Neural progenitor cell (in vitro differentiated cells): ENCODE results near the gene HNRNPAB. TPM values are rescaled to one million over a fixed set of nuclear protein-coding genes. Genes with fewer than 3 reads are reported as not detected.

Experiments
- DNase-seq: peaks from one replicate; pipeline ENCODE4 v3.0.0-alpha.2; 2016; ENCODE audit warnings: low spot score
- H2AFZ ChIP-seq: fragments of 200-600 bp; sonication (generic); replicated peaks from 2 replicates; pipeline ENCODE4 v1.6.1; 2016; ENCODE audit warnings: antibody characterized with exemption
- H3F3A ChIP-seq: fragments of 200-600 bp; sonication (generic); 2 replicates; pipeline ENCODE4 v1.6.1; 2016; ENCODE audit warnings: antibody characterized with exemption, low read depth
- H3K27ac ChIP-seq: fragments of 200-600 bp; sonication (generic); 2 replicates; pipeline ENCODE4 v1.5.1; 2016; ENCODE audit warnings: mild to moderate bottlenecking
- H3K27me3 ChIP-seq: fragments of 200-600 bp; sonication (generic); 2 replicates; pipeline ENCODE4 v1.6.1; 2016; ENCODE audit warnings: mild to moderate bottlenecking, moderate library complexity
- H3K36me3 ChIP-seq: fragments of 200-600 bp; sonication (generic); 2 replicates; pipeline ENCODE4 v1.5.1; 2016
- H3K4me1 ChIP-seq: fragments of 200-600 bp; sonication (generic); 2 replicates; pipeline ENCODE4 v1.6.1; 2016; ENCODE audit warnings: mixed run types
- H3K4me2 ChIP-seq: fragments of 200-600 bp; sonication (generic); 2 replicates; pipeline ENCODE4 v1.6.1; 2016
- H3K4me3 ChIP-seq: fragments of 200-600 bp; sonication (generic); 2 replicates; pipeline ENCODE4 v1.5.1; 2016
- H3K79me2 ChIP-seq: fragments of 200-600 bp; sonication (generic); 2 replicates; pipeline ENCODE4 v1.6.1; 2016; ENCODE audit warnings: low read depth
- H3K9ac ChIP-seq: fragments of 200-600 bp; sonication (generic); 2 replicates; pipeline ENCODE4 v1.6.1; 2016
- H3K9me3 ChIP-seq: fragments of 200-600 bp; sonication (generic); 2 replicates; pipeline ENCODE4 v1.5.1; 2016; ENCODE audit warnings: low read depth
- H4K20me1 ChIP-seq: fragments of 200-600 bp; sonication (generic); 2 replicates; pipeline ENCODE4 v1.6.1; 2016; ENCODE audit warnings: low read depth
- H3K27ac Mint-ChIP-seq: 3 replicates; pipeline ENCODE4 v1.8.0; 2021; ENCODE audit warnings: mixed read lengths
- H3K27me3 Mint-ChIP-seq: 2 replicates; pipeline ENCODE4 v1.8.0; 2022; ENCODE audit warnings: low read depth, mild to moderate bottlenecking, inconsistent platforms, moderate library complexity, mixed read lengths; ENCODE audit not compliant: insufficient read depth
- H3K36me3 Mint-ChIP-seq: 3 replicates; pipeline ENCODE4 v1.8.0; 2021; ENCODE audit warnings: mixed read lengths
- H3K4me1 Mint-ChIP-seq: 3 replicates; pipeline ENCODE4 v1.8.0; 2021; ENCODE audit warnings: mixed read lengths
- H3K4me3 Mint-ChIP-seq: 3 replicates; pipeline ENCODE4 v1.8.0; 2021; ENCODE audit warnings: mild to moderate bottlenecking, moderate library complexity, mixed read lengths
- H3K9me3 Mint-ChIP-seq: 3 replicates; pipeline ENCODE4 v1.8.0; 2020; ENCODE audit warnings: mixed read lengths
- CTCF ChIP-seq: fragments of 200-600 bp; sonication (generic); IDR thresholded peaks from 2 replicates; pipeline ENCODE4 v1.5.1; 2017; ENCODE audit warnings: antibody characterized with exemption, mild to moderate bottlenecking
- EZH2 ChIP-seq: fragments of 200-600 bp; sonication (generic); IDR thresholded peaks from 2 replicates; pipeline ENCODE4 v1.6.1; 2017; ENCODE audit warnings: antibody characterized with exemption, mild to moderate bottlenecking, moderate library complexity
- EZH2phosphoT487 ChIP-seq: fragments of 200-600 bp; sonication (generic); IDR thresholded peaks from 2 replicates; pipeline ENCODE4 v1.6.1; 2017; ENCODE audit warnings: antibody characterized with exemption
- total RNA-seq: library from RNA; depleted of rRNA; stranded (reverse); fragments of >200 nt; gene quantifications from 2 replicates; pipeline ENCODE4 v1.2.3, GENCODE V29; 2015; ENCODE audit warnings: low replicate concordance

Gene HNRNPAB
- total RNA-seq, 1 donor from 2014 or later = 195 TPM

GRCh38 chr5:178223828-178224335 is 19.5 kb downstream of the HNRNPAB start:
- Histone ChIP-seq H3F3A (no peaks in the 10 kb centered on the region), H3K79me2 (no peaks in the 10 kb centered on the region), H2AFZ (no peak overlapping the region), H3K4me2 (peak overlapping the region; percentile 38), H3K36me3 (peaks cover under 1% of the 10 kb centered on the region), H3K9me3 (no peaks in the 10 kb centered on the region), H3K4me3 (no peak overlapping the region), H3K4me1 (peaks cover 10% of the 10 kb centered on the region), H3K27ac (no peak overlapping the region), H4K20me1 (no peaks in the 10 kb centered on the region), H3K27me3 (no peaks in the 10 kb centered on the region), H3K9ac (no peak overlapping the region)
- Mint-ChIP-seq H3K4me3 (no peak overlapping the region), H3K9me3 (no peaks in the 10 kb centered on the region), H3K4me1 (peaks cover 9% of the 10 kb centered on the region), H3K27ac (peak overlapping the region; percentile 78), H3K36me3 (peaks cover 53% of the 10 kb centered on the region), H3K27me3 (peaks cover 11% of the 10 kb centered on the region)
- peak; percentile 64 for DNase-seq
- TF ChIP-seq CTCF = no peak
- no peak for TF ChIP-seq EZH2phosphoT487

GRCh38 chr5:178224403-178224802 is 20.1 kb downstream of the HNRNPAB start:
- peaks cover 11% of the 10 kb centered on the region for H3K4me1 Mint-ChIP-seq
- Histone ChIP-seq H4K20me1 (peaks cover 4% of the 10 kb centered on the region), H3F3A (no peaks in the 10 kb centered on the region), H3K27ac (no peak overlapping the region), H3K9me3 (no peaks in the 10 kb centered on the region), H3K4me3 (no peak overlapping the region), H3K27me3 (no peaks in the 10 kb centered on the region), H3K36me3 (no peaks in the 10 kb centered on the region), H2AFZ (no peak overlapping the region), H3K4me1 (peaks cover 10% of the 10 kb centered on the region), H3K9ac (no peak overlapping the region), H3K79me2 (no peaks in the 10 kb centered on the region), H3K4me2 (no peak overlapping the region)
- H3K9me3 Mint-ChIP-seq = no peaks in the 10 kb centered on the region
- H3K36me3 Mint-ChIP-seq = peaks cover 54% of the 10 kb centered on the region
- no peak for TF ChIP-seq CTCF
- TF ChIP-seq EZH2 = no peak
- TF ChIP-seq EZH2phosphoT487 = no peak
- peaks cover 11% of the 10 kb centered on the region for H3K27me3 Mint-ChIP-seq
- H3K27ac Mint-ChIP-seq = no peak overlapping the region
- no peak overlapping the region for H3K4me3 Mint-ChIP-seq
- no peak for DNase-seq

GRCh38 chr5:178225174-178225573 is 20.8 kb downstream of the HNRNPAB start:
- H3F3A ChIP-seq = no peaks in the 10 kb centered on the region
- Mint-ChIP-seq H3K36me3 (peaks cover 55% of the 10 kb centered on the region), H3K4me3 (no peak overlapping the region), H3K27ac (no peak overlapping the region), H3K4me1 (peaks cover 14% of the 10 kb centered on the region), H3K9me3 (no peaks in the 10 kb centered on the region), H3K27me3 (peaks cover 11% of the 10 kb centered on the region)
- no peak overlapping the region for H3K4me3 ChIP-seq
- H3K4me2 ChIP-seq = no peak overlapping the region
- no peaks in the 10 kb centered on the region for H3K79me2 ChIP-seq
- no peaks in the 10 kb centered on the region for H3K27me3 ChIP-seq
- no peaks in the 10 kb centered on the region for H3K36me3 ChIP-seq
- TF ChIP-seq EZH2phosphoT487 (no peak), CTCF (no peak), EZH2 (no peak)
- H3K9me3 ChIP-seq = no peaks in the 10 kb centered on the region
- peaks cover 10% of the 10 kb centered on the region for H3K4me1 ChIP-seq
- DNase-seq = no peak
- H2AFZ ChIP-seq = no peak overlapping the region
- H3K9ac ChIP-seq = no peak overlapping the region
- no peak overlapping the region for H3K27ac ChIP-seq
- peaks cover 11% of the 10 kb centered on the region for H4K20me1 ChIP-seq
